H1 (cell line): Measurements from ENCODE around the gene CYB561D2. TPM values are rescaled to one million over a fixed set of nuclear protein-coding genes. Genes with fewer than 3 reads are reported as not detected.

Source experiments
- CTCF ChIA-PET: fragments of 300-600 bp; sonication (Branson Sonifier 250); formaldehyde crosslinking; loops from one replicate; lab custom pipeline; 2021; ENCODE audit not compliant: partially characterized antibody; lab: Charles Lee
- POLR2A ChIA-PET: fragments of 300-600 bp; sonication (Branson Sonifier 250); formaldehyde crosslinking; loops from one replicate; lab custom pipeline; 2021; ENCODE audit warnings: inconsistent platforms; ENCODE audit not compliant: partially characterized antibody; lab: Charles Lee
- DNase-seq, 2 experiments: peaks; one replicate each; pipeline versions ENCODE4 v3.0.0 to v3.0.0-alpha.2; 2010 to 2022; ENCODE audit warnings: low spot score in 2 of 2, low read depth in 1 of 2, mixed read lengths in 1 of 2
- FAIRE-seq: peaks from 2 replicates; lab custom pipeline; 2011; peaks lifted over from hg19 to GRCh38; lab: Jason Lieb, UNC
- H2AFZ ChIP-seq: 2 replicates; pipeline ENCODE4 v1.8.1; 2012; ENCODE audit warnings: low read length, inconsistent platforms
- H2AK5ac ChIP-seq: 2 replicates; pipeline ENCODE4 v1.6.1; 2013; ENCODE audit warnings: low read depth, low read length
- H2BK120ac ChIP-seq: replicated peaks from 2 replicates; pipeline ENCODE3; 2013; ENCODE audit warnings: low read depth, low read length, inconsistent platforms
- H2BK12ac ChIP-seq: 2 replicates; pipeline ENCODE4 v1.6.1; 2013; ENCODE audit warnings: low read depth, low read length
- H2BK15ac ChIP-seq: 2 replicates; pipeline ENCODE4 v1.6.1; 2013; ENCODE audit warnings: low read length
- H2BK20ac ChIP-seq: 2 replicates; pipeline ENCODE4 v1.6.1; 2013; ENCODE audit warnings: low read length
- H2BK5ac ChIP-seq: 2 replicates; pipeline ENCODE4 v1.6.1; 2013; ENCODE audit warnings: low read depth, low read length
- H3K14ac ChIP-seq: 2 replicates; pipeline ENCODE4 v1.6.1; 2013; ENCODE audit warnings: inconsistent platforms; ENCODE audit not compliant: insufficient read length
- H3K18ac ChIP-seq: 2 replicates; pipeline ENCODE4 v1.6.1; 2013; ENCODE audit warnings: low read length; ENCODE audit errors: extremely low read depth
- H3K23ac ChIP-seq: 2 replicates; pipeline ENCODE4 v1.6.1; 2013; ENCODE audit warnings: inconsistent platforms; ENCODE audit not compliant: insufficient read length
- H3K23me2 ChIP-seq: 2 replicates; pipeline ENCODE4 v1.6.1; 2013; ENCODE audit warnings: low read depth, low read length
- H3K27ac ChIP-seq: 2 replicates; pipeline ENCODE4 v1.6.1; 2011; ENCODE audit warnings: low read depth, low read length, inconsistent platforms
- H3K27me3 ChIP-seq, 4 experiments: replicated peaks in 1 of 4; 1 replicate in 1 of 4; 2 replicates in 3 of 4; pipeline versions ENCODE4 v1.6.1 to v1.8.1; 2011 to 2013; ENCODE audit warnings: low read length in 3 of 4, mild to moderate bottlenecking in 3 of 4, inconsistent platforms in 2 of 4, mixed read lengths in 2 of 4, moderate library complexity in 1 of 4; ENCODE audit not compliant: control insufficient read depth in 3 of 4, insufficient read depth in 3 of 4; ENCODE audit errors: extremely low read depth in 1 of 4
- H3K36me3 ChIP-seq, 4 experiments: 2 replicates each; pipeline versions ENCODE4 v1.6.1 to v1.8.1; 2011 to 2013; ENCODE audit warnings: mild to moderate bottlenecking in 4 of 4, low read length in 3 of 4, moderate library complexity in 2 of 4, control low read depth in 1 of 4, inconsistent platforms in 1 of 4; ENCODE audit not compliant: insufficient read depth in 4 of 4, control insufficient read depth in 2 of 4
- H3K4ac ChIP-seq: replicated peaks from 2 replicates; pipeline ENCODE3; 2013; ENCODE audit warnings: low read length, low read depth, mixed read lengths, inconsistent platforms; ENCODE audit not compliant: insufficient read length
- H3K4me1 ChIP-seq, 4 experiments: replicated peaks in 1 of 4; 1 replicate in 1 of 4; 2 replicates in 3 of 4; pipeline versions ENCODE4 v1.6.1 to v1.8.1; 2011 to 2013; ENCODE audit warnings: low read length in 3 of 4, inconsistent platforms in 2 of 4, mixed read lengths in 1 of 4; ENCODE audit not compliant: insufficient read depth in 4 of 4, control insufficient read depth in 3 of 4
- H3K4me2 ChIP-seq, 2 experiments: 2 replicates each; pipeline versions ENCODE4 v1.6.1 to v1.8.1; 2011 to 2013; ENCODE audit warnings: low read depth in 2 of 2, low read length in 2 of 2, control low read depth in 1 of 2, inconsistent platforms in 1 of 2, mild to moderate bottlenecking in 1 of 2; ENCODE audit not compliant: insufficient read depth in 1 of 2
- H3K4me3 ChIP-seq, 4 experiments: fragments of 200-600, 300-600 bp in 1 of 4; sonication (generic), shearing (Covaris generic), sonication (Bioruptor Twin) in 1 of 4; 2 replicates each; pipeline versions ENCODE4 v1.5.1 to v1.8.1; 2011 to 2016; ENCODE audit warnings: low read length in 4 of 4, low read depth in 3 of 4, control low read depth in 2 of 4, inconsistent platforms in 2 of 4, mild to moderate bottlenecking in 2 of 4, mixed read lengths in 1 of 4, moderate library complexity in 1 of 4; ENCODE audit not compliant: insufficient read depth in 2 of 4; ENCODE audit errors: extremely low read depth in 1 of 4
- H3K56ac ChIP-seq: replicated peaks from 2 replicates; pipeline ENCODE3; 2013; ENCODE audit warnings: low read depth, mild to moderate bottlenecking, mixed read lengths, low read length, inconsistent platforms; ENCODE audit not compliant: insufficient read length
- H3K79me1 ChIP-seq: 2 replicates; pipeline ENCODE4 v1.6.1; 2013; ENCODE audit warnings: low read depth, low read length, control low read depth
- H3K79me2 ChIP-seq, 2 experiments: 2 replicates each; pipeline versions ENCODE4 v1.6.1 to v1.8.1; 2012 to 2013; ENCODE audit warnings: low read length in 2 of 2, mild to moderate bottlenecking in 2 of 2, inconsistent platforms in 1 of 2; ENCODE audit not compliant: insufficient read depth in 2 of 2, control insufficient read depth in 1 of 2
- H3K9ac ChIP-seq, 4 experiments: replicated peaks in 1 of 4; 1 replicate in 1 of 4; 2 replicates in 3 of 4; pipeline versions ENCODE4 v1.6.1 to v1.8.1; 2011 to 2013; ENCODE audit warnings: low read depth in 3 of 4, low read length in 3 of 4, control low read depth in 2 of 4, mild to moderate bottlenecking in 2 of 4, moderate library complexity in 2 of 4, inconsistent platforms in 1 of 4; ENCODE audit errors: extremely low read depth in 1 of 4
- H3K9me3 ChIP-seq, 2 experiments: 2 replicates each; pipeline versions ENCODE4 v1.6.1 to v1.8.1; 2012 to 2013; ENCODE audit warnings: mild to moderate bottlenecking in 2 of 2, moderate library complexity in 2 of 2, control low read depth in 1 of 2, inconsistent platforms in 1 of 2, low read depth in 1 of 2, low read length in 1 of 2, mixed read lengths in 1 of 2; ENCODE audit not compliant: insufficient read depth in 2 of 2
- H4K20me1 ChIP-seq, 2 experiments: replicated peaks in 1 of 2; 2 replicates each; pipeline versions ENCODE3 to v1.8.1; 2011 to 2013; ENCODE audit warnings: inconsistent platforms in 2 of 2, low read length in 2 of 2, mild to moderate bottlenecking in 1 of 2; ENCODE audit not compliant: insufficient read depth in 2 of 2, control insufficient read depth in 1 of 2
- H4K5ac ChIP-seq: 2 replicates; pipeline ENCODE4 v1.6.1; 2013; ENCODE audit warnings: low read length, low read depth, mixed read lengths, inconsistent platforms; ENCODE audit not compliant: insufficient read length
- H4K8ac ChIP-seq: 2 replicates; pipeline ENCODE4 v1.8.0; 2013; ENCODE audit warnings: mild to moderate bottlenecking, moderate library complexity, low read length, inconsistent platforms; ENCODE audit not compliant: insufficient read depth; ENCODE audit errors: extremely low read depth
- H4K91ac ChIP-seq: replicated peaks from 2 replicates; pipeline ENCODE3; 2013; ENCODE audit warnings: low read length, mixed read lengths, inconsistent platforms; ENCODE audit not compliant: insufficient read length
- GABPA ChIP-seq: IDR thresholded peaks from 2 replicates; pipeline ENCODE4 v1.6.1; 2011; ENCODE audit warnings: mild to moderate bottlenecking, low read length, moderate library complexity, borderline replicate concordance; ENCODE audit not compliant: insufficient read depth
- KDM4A ChIP-seq: IDR thresholded peaks from one replicate; pipeline ENCODE4 v1.7.1; 2012; ENCODE audit warnings: low read depth, mild to moderate bottlenecking, moderate library complexity, low read length, inconsistent platforms; ENCODE audit not compliant: severe bottlenecking
- NRF1 ChIP-seq: IDR thresholded peaks from 2 replicates; pipeline ENCODE4 v1.6.1; 2011; ENCODE audit warnings: mild to moderate bottlenecking, low read depth, low read length, improper control_type of control experiment
- SIX5 ChIP-seq: IDR thresholded peaks from 2 replicates; pipeline ENCODE4 v1.6.1; 2011; ENCODE audit warnings: mild to moderate bottlenecking, low read depth, low read length
- WGBS, 2 experiments: shearing (Covaris generic) in 1 of 2; methylation state at CpG; one replicate each; pipeline versions ENCODE4 v1.1.6 to v1.1.7; 2013 to 2015; ENCODE audit warnings: low lambda C conversion rate in 2 of 2, mixed read lengths in 2 of 2, inconsistent platforms in 1 of 2, low coverage in 1 of 2, missing lambda C conversion rate in 1 of 2; ENCODE audit not compliant: insufficient replicate concordance in 2 of 2, insufficient coverage in 1 of 2, insufficient read length in 1 of 2; ENCODE audit errors: extremely low coverage in 1 of 2, missing lambda C conversion rate in 1 of 2; 5-methylcytosine and 5-hydroxymethylcytosine counted together
- long read RNA-seq, 2 experiments: library from RNA in 1 of 2; library from capped mRNA in 1 of 2; stranded (forward); transcript quantifications; one replicate each; pipeline ENCODE4 v2.0.0, GENCODE V29; 2021; ENCODE audit warnings: inconsistent platforms in 1 of 2
- polyA minus RNA-seq, 3 experiments: library from RNA; depleted of rRNA, polyadenylated mRNA; stranded (reverse); fragments of >200 nt; gene quantifications; 1 replicate in 2 of 3; 2 replicates in 1 of 3; pipeline ENCODE4 v1.2.3, GENCODE V29; 2011
- polyA plus RNA-seq, 7 experiments: library from polyadenylated mRNA; depleted of rRNA in 3 of 7; stranded (reverse) in 5 of 7; unstranded in 2 of 7; fragments of >200 nt in 5 of 7; fragments of 200-250 nt in 2 of 7; gene quantifications; 1 replicate in 5 of 7; 2 replicates in 1 of 7; 4 replicates in 1 of 7; pipeline versions ENCODE4 v1.2.1 to v1.2.3, GENCODE V29; 2011 to 2013; ENCODE audit warnings: missing spikeins in 2 of 7, mixed read lengths in 2 of 7
- total RNA-seq: library from RNA; stranded (reverse); fragmentation: NEBNext Ultra II Directional; extraction: Animal tissue kit (Norgen Biotek cat#: 25700); gene quantifications from 2 replicates; pipeline ENCODE4 v1.2.1, GENCODE V29; 2021
- TF ChIP-seq, protein P1 (sequence below): IDR thresholded peaks from 2 replicates; pipeline ENCODE4 v1.6.1; 2011; ENCODE audit warnings: low read length, improper control_type of control experiment

Gene CYB561D2, protein sequence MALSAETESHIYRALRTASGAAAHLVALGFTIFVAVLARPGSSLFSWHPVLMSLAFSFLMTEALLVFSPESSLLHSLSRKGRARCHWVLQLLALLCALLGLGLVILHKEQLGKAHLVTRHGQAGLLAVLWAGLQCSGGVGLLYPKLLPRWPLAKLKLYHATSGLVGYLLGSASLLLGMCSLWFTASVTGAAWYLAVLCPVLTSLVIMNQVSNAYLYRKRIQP
- total RNA-seq = 9.8 and 9.9 TPM in 2 replicates
- polyA plus RNA-seq (2011; rRNA removed) = 34.0 and 34.5 TPM in 2 replicates
- 22.8 TPM for polyA plus RNA-seq (2011; cell fraction: cytosol; rRNA removed)
- polyA plus RNA-seq (2011; cell fraction: nucleus; rRNA removed) = 24.8 TPM
- 10.0 to 19.4 TPM (median 15.1 TPM) in 4 replicates for polyA plus RNA-seq (2012, experiment 1 of 2)
- 22.1 TPM for polyA plus RNA-seq (2012, experiment 2 of 2)
- polyA plus RNA-seq (2013, experiment 1 of 2) = 11.8 TPM
- 12.9 TPM for polyA plus RNA-seq (2013, experiment 2 of 2)
- 9.2 and 14.0 TPM in 2 replicates for polyA minus RNA-seq (2011; rRNA and poly(A)+ RNA removed)
- 6.3 TPM for polyA minus RNA-seq (2011; cell fraction: cytosol; rRNA and poly(A)+ RNA removed)
- 7.3 TPM for polyA minus RNA-seq (2011; cell fraction: nucleus; rRNA and poly(A)+ RNA removed)
- long read RNA-seq, experiment 1, partial matches to known transcripts = 0 of 10 reads
- long read RNA-seq, experiment 1, other reads (novel, unspliced or antisense) = 4 of 10 reads
- long read RNA-seq, experiment 2, transcript CYB561D2-205 (4 exons, 1,319 nt) = major isoform, 10 of 26 reads
- long read RNA-seq, experiment 2, transcript CYB561D2-201 (4 exons, 1,225 nt) = major isoform, 10 of 26 reads
- long read RNA-seq, experiment 2, partial matches to known transcripts = 0 of 26 reads
- long read RNA-seq, experiment 2, other reads (novel, unspliced or antisense) = 3 of 26 reads

DNA sequence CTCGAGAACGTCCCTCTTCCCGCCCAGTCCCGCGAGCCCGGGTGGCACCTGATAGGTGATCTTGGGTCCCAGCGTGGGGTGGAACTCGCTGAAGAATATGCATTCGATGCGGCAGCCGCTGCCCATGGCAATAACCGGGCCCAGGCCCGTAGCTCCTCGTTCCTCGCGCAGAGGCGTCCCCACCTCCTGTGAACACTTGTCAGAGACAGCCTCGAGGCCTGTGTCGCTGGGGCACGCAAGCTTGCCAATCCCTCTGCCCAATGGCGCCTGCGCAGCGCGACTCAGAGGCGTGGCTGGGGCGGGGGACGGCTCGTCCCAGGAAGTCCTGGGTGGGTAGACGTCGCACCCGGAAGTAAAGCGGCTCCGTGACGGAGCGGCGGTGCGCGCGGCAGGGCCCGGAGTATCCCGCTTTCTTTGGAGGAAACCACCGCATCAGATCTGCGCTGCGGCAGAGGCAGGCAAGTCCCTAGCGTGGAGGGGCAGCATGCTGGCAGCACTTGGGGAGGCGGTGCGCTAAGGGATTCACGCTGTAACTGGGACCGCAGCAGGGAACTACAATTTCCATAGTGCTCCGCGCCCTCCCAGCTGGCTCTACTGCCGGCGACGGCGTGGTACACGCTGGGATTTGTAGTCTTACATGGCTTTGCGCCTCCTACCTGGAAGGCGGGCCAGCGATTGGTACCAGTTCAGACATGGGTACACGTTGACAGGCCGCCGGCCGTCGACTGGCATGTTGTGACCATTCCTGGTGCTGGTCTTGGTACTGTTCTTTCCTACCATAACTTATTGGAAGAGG lies at the start of gene CYB561D2, which contains the start of gene NPRL2:
TSS of gene CYB561D2 (plus strand) at position 336 of the 796 bp plus-strand sequence. CDS start 572 bp downstream, outside the sequence.
TSS of gene NPRL2 (minus strand) at position 249 of the 796 bp plus-strand sequence. CDS start at position 126, 123 bp downstream.
- peak within 1 kb of the TSS; percentile 100 for H3K18ac ChIP-seq
- H3K4me2 ChIP-seq = peak within 1 kb of the TSS; percentile 64 to 90
- H3K79me1 ChIP-seq = no peaks in the 10 kb centered on the region; the same call in 1 of the 2 replicates
- H3K4me1 ChIP-seq = peaks cover 0 to 11% (median 8%) of the 10 kb centered on the region in 4 experiments; a peak in 5 of 7 replicates
- H4K8ac ChIP-seq = peak within 1 kb of the TSS; percentile 69; the same call in 1 of the 2 replicates
- no peak within 1 kb of the TSS for H3K4ac ChIP-seq
- peak within 1 kb of the TSS; percentile 93; the same call in 1 of the 2 replicates for H2BK15ac ChIP-seq
- FAIRE-seq (no peak), DNase-seq (peak; percentile 72 to 93)
- no peak within 1 kb of the TSS for H2BK20ac ChIP-seq
- H2BK12ac ChIP-seq = peak within 1 kb of the TSS; percentile 85; the same call in 1 of the 2 replicates
- peak within 1 kb of the TSS in 3 of 4 experiments; percentile 41 to 60 (median 46); a peak in 6 of 7 replicates for H3K9ac ChIP-seq
- H3K23me2 ChIP-seq = peaks cover 12% of the 10 kb centered on the region
- H2AFZ ChIP-seq = peak within 1 kb of the TSS; percentile 88; the same call in 1 of the 2 replicates
- peak within 1 kb of the TSS; percentile 79 to 87 (median 82) for H3K4me3 ChIP-seq
- no peak within 1 kb of the TSS for H3K14ac ChIP-seq
- H4K5ac ChIP-seq = peak within 1 kb of the TSS; percentile 93
- peak within 1 kb of the TSS; percentile 94; the same call in 1 of the 2 replicates for H2BK5ac ChIP-seq
- H2BK120ac ChIP-seq = no peak within 1 kb of the TSS
- H3K27ac ChIP-seq = no peak within 1 kb of the TSS
- ChIA-PET POLR2A (interaction anchor here (0.5 to 5.3 kb wide), 9 partner anchors 10 to 219 kb away, joined by 3 to 22 read pairs (median 4); partner anchors contain the start of genes HEMK1 and RASSF1), CTCF (interaction anchor here (0.7 to 13.4 kb wide), 13 partner anchors 11 to 281 kb away, joined by 3 to 136 read pairs (median 8); partner anchors contain the start of gene TMEM115)
- H2AK5ac ChIP-seq = no peak within 1 kb of the TSS
- whole genome bisulfite sequencing, 2 experiments = 4% methylated on average over 64 of the region's 64 CpGs; no CpG with 5 or more reads in 1 of the 2 experiments
- peaks cover 4 to 7% (median 6%) of the 10 kb centered on the region in 4 experiments; a peak in 5 of 8 replicates for H3K36me3 ChIP-seq
- H3K79me2 ChIP-seq = no peaks in the 10 kb centered on the region
- no peak within 1 kb of the TSS for H3K23ac ChIP-seq
- no peak within 1 kb of the TSS for H3K56ac ChIP-seq
- H4K91ac ChIP-seq = peak within 1 kb of the TSS; percentile 85
- peaks cover 3% of the 10 kb centered on the region in 2 experiments for H4K20me1 ChIP-seq
- H3K27me3 ChIP-seq = peaks cover 0 to 4% (median 4%) of the 10 kb centered on the region in 4 experiments; a peak in 4 of 7 replicates
- H3K9me3 ChIP-seq = no peaks in the 10 kb centered on the region
- TF ChIP-seq GABPA = peak; percentile 47; the same call in 1 of the 2 replicates
- TF ChIP-seq NRF1 = peak; percentile 72
- TF ChIP-seq, protein P1, sequence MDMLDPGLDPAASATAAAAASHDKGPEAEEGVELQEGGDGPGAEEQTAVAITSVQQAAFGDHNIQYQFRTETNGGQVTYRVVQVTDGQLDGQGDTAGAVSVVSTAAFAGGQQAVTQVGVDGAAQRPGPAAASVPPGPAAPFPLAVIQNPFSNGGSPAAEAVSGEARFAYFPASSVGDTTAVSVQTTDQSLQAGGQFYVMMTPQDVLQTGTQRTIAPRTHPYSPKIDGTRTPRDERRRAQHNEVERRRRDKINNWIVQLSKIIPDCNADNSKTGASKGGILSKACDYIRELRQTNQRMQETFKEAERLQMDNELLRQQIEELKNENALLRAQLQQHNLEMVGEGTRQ = no peak
- TF ChIP-seq KDM4A = peak; percentile 99
- TF ChIP-seq SIX5 = peak; percentile 98
